SH-SY5Y (cell line): Measurements from ENCODE around the gene PRAC1.

Source experiments
- GATA2 ChIP-seq: IDR thresholded peaks from 2 replicates; pipeline ENCODE4 v1.6.1; 2011; ENCODE audit warnings: mild to moderate bottlenecking, low read depth, low read length
- GATA3 ChIP-seq: IDR thresholded peaks from 2 replicates; pipeline ENCODE4 v1.6.1; 2011; ENCODE audit warnings: low read depth, mild to moderate bottlenecking, low read length, moderate library complexity

GRCh38 chr17:48740537-48740936 is 18.2 kb upstream of the PRAC1 start:
- TF ChIP-seq GATA2 (no peak), GATA3 (no peak)
